GM12874 (cell line): Measurements from ENCODE around the gene SNAI1.

Experiments
- TF ChIP-seq, protein P1 (sequence below): IDR thresholded peaks from 2 replicates; pipeline ENCODE4 v1.5.1; 2011; ENCODE audit warnings: low read depth, mild to moderate bottlenecking, control low read depth, low read length, moderate library complexity; ENCODE audit not compliant: insufficient read depth

SNAI1 gene

GRCh38 chr20:50034567-50035180 is 51.9 kb downstream of the SNAI1 start:
- TF ChIP-seq, protein P1, sequence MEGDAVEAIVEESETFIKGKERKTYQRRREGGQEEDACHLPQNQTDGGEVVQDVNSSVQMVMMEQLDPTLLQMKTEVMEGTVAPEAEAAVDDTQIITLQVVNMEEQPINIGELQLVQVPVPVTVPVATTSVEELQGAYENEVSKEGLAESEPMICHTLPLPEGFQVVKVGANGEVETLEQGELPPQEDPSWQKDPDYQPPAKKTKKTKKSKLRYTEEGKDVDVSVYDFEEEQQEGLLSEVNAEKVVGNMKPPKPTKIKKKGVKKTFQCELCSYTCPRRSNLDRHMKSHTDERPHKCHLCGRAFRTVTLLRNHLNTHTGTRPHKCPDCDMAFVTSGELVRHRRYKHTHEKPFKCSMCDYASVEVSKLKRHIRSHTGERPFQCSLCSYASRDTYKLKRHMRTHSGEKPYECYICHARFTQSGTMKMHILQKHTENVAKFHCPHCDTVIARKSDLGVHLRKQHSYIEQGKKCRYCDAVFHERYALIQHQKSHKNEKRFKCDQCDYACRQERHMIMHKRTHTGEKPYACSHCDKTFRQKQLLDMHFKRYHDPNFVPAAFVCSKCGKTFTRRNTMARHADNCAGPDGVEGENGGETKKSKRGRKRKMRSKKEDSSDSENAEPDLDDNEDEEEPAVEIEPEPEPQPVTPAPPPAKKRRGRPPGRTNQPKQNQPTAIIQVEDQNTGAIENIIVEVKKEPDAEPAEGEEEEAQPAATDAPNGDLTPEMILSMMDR: no peak

- TF ChIP-seq, protein P1: no peak
Observed at GRCh38 chr20:50036703-50037102, 53.9 kb downstream of the SNAI1 start.

GRCh38 chr20:50037123-50037522 is 54.3 kb downstream of the SNAI1 start:
- TF ChIP-seq, protein P1: no peak

- TF ChIP-seq, protein P1: no peak
Observed at GRCh38 chr20:50037575-50037974, 54.8 kb downstream of the SNAI1 start.

DNA sequence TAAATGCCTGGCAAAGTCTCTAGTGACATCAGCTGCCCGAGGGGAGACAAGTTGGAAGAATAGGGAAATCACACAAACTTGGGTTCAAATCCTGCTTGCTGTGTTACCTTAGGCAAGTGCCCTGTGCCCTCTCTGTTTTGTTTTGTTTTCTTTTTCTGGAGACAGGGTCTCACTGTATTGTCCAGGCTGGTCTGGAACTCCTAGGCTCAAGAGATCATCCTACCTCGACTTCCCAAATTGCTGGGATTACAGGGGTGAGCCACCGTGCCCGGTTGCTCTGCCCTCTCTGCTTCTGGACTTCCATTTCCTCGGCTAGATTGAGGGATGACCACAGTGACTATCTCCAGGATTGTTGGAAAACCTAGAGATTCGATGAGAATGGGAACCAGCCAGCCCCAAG is 55.4 kb downstream of the SNAI1 start:
- TF ChIP-seq, protein P1: no peak
